Measurements from ENCODE around the gene HES2.

DNA sequence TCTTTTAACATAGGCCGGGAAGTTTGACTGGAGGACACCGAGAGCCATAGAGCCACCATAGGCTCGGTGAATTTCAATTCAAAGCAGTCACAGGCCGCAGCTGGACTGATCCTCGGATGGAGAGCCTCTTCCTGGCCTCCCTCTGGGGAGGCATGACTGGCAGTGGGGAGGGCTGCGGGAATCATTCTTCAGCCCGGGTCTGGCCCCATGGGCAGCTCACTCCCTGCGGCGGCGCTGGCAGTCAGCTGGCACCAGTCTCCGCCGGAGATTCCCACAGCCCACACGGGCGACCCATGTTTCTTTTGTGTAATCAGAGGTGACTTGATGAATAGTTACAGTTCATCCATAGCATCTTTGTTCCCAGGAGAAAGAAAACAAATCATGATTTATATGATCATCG is 15.4 kb upstream of the HES2 start:
- no peak for TF ChIP-seq POLR2A (IDR thresholded peaks at IDR 0.05)
- TF ChIP-seq, protein P1, sequence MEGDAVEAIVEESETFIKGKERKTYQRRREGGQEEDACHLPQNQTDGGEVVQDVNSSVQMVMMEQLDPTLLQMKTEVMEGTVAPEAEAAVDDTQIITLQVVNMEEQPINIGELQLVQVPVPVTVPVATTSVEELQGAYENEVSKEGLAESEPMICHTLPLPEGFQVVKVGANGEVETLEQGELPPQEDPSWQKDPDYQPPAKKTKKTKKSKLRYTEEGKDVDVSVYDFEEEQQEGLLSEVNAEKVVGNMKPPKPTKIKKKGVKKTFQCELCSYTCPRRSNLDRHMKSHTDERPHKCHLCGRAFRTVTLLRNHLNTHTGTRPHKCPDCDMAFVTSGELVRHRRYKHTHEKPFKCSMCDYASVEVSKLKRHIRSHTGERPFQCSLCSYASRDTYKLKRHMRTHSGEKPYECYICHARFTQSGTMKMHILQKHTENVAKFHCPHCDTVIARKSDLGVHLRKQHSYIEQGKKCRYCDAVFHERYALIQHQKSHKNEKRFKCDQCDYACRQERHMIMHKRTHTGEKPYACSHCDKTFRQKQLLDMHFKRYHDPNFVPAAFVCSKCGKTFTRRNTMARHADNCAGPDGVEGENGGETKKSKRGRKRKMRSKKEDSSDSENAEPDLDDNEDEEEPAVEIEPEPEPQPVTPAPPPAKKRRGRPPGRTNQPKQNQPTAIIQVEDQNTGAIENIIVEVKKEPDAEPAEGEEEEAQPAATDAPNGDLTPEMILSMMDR (IDR thresholded peaks at IDR 0.05) = no peak
- TF ChIP-seq POLR2AphosphoS5 (IDR thresholded peaks at IDR 0.05) = no peak
- TF ChIP-seq EP300 (IDR thresholded peaks at IDR 0.05; ENCODE audit: low read depth) = no peak

Measured in transverse colon (tissue), 4 donors.